Mesenchymal stem cell (in vitro differentiated cells and primary cell): Measurements from ENCODE around the gene HHEX.
"Not testable (repeated sequence)": the region's sequence is repeated elsewhere in the genome, so short reads cannot be mapped to it uniquely, and the experiment has no call there.

Experiments
- DNase-seq: peaks from one replicate; pipeline ENCODE4 v3.0.0-alpha.2; 2013
- H2AFZ ChIP-seq: one replicate; pipeline ENCODE4 v1.6.1; 2013; ENCODE audit warnings: low read depth, mild to moderate bottlenecking, control low read depth, inconsistent platforms, low read length, moderate library complexity
- H2AK5ac ChIP-seq: 2 replicates; pipeline ENCODE4 v1.6.1; 2013; ENCODE audit warnings: low read length, moderate library complexity, mild to moderate bottlenecking, inconsistent platforms; ENCODE audit not compliant: severe bottlenecking
- H2BK120ac ChIP-seq: one replicate; pipeline ENCODE4 v1.6.1; 2013; ENCODE audit warnings: low read depth, mild to moderate bottlenecking, inconsistent platforms, low read length, moderate library complexity
- H2BK12ac ChIP-seq, 2 experiments: one replicate each; pipeline ENCODE4 v1.6.1; 2013; ENCODE audit warnings: inconsistent platforms in 2 of 2, low read length in 2 of 2, mild to moderate bottlenecking in 2 of 2, moderate library complexity in 2 of 2, control low read depth in 1 of 2
- H2BK15ac ChIP-seq: one replicate; pipeline ENCODE4 v1.6.1; 2013; ENCODE audit warnings: mild to moderate bottlenecking, low read depth, inconsistent platforms; ENCODE audit not compliant: poor library complexity, severe bottlenecking
- H2BK5ac ChIP-seq: 2 replicates; pipeline ENCODE4 v1.6.1; 2013; ENCODE audit warnings: low read depth, mild to moderate bottlenecking, low read length, control low read depth, inconsistent platforms; ENCODE audit not compliant: poor library complexity, severe bottlenecking
- H3K14ac ChIP-seq, 2 experiments: one replicate each; pipeline ENCODE4 v1.6.1; 2013; ENCODE audit warnings: inconsistent platforms in 2 of 2, low read length in 2 of 2, control low read depth in 1 of 2, mild to moderate bottlenecking in 1 of 2, moderate library complexity in 1 of 2
- H3K18ac ChIP-seq, 2 experiments: one replicate each; pipeline ENCODE4 v1.6.1; 2013; ENCODE audit warnings: inconsistent platforms in 2 of 2, low read length in 2 of 2, control low read depth in 1 of 2, low read depth in 1 of 2, mild to moderate bottlenecking in 1 of 2
- H3K23ac ChIP-seq, 2 experiments: one replicate each; pipeline ENCODE4 v1.6.1; 2013; ENCODE audit warnings: inconsistent platforms in 2 of 2, low read length in 2 of 2, mild to moderate bottlenecking in 2 of 2, moderate library complexity in 2 of 2, control low read depth in 1 of 2
- H3K27ac ChIP-seq: 2 replicates; pipeline ENCODE4 v1.5.1; 2013; ENCODE audit warnings: mild to moderate bottlenecking, moderate library complexity, low read length, control low read depth, inconsistent platforms; ENCODE audit not compliant: poor library complexity, severe bottlenecking
- H3K27me3 ChIP-seq, 2 experiments: 2 replicates each; pipeline versions ENCODE4 v1.6.1 to v1.7.0; 2013; ENCODE audit warnings: low read length in 2 of 2, mild to moderate bottlenecking in 2 of 2, moderate library complexity in 2 of 2, control low read depth in 1 of 2, inconsistent platforms in 1 of 2; ENCODE audit not compliant: control insufficient read depth in 1 of 2, insufficient read depth in 1 of 2
- H3K36me3 ChIP-seq, 2 experiments: 2 replicates each; pipeline versions ENCODE4 v1.6.1 to v1.7.0; 2013; ENCODE audit warnings: low read length in 2 of 2, control low read depth in 1 of 2, inconsistent platforms in 1 of 2, low read depth in 1 of 2, mild to moderate bottlenecking in 1 of 2; ENCODE audit not compliant: insufficient read depth in 2 of 2, control insufficient read depth in 1 of 2
- H3K4ac ChIP-seq, 2 experiments: one replicate each; pipeline ENCODE4 v1.6.1; 2013; ENCODE audit warnings: inconsistent platforms in 2 of 2, low read length in 2 of 2, mild to moderate bottlenecking in 2 of 2, moderate library complexity in 2 of 2, control low read depth in 1 of 2, low read depth in 1 of 2
- H3K4me1 ChIP-seq: 2 replicates; pipeline ENCODE4 v1.6.1; 2013; ENCODE audit warnings: low read depth, low read length, control low read depth; ENCODE audit not compliant: control insufficient read depth, insufficient read depth
- H3K4me2 ChIP-seq: 2 replicates; pipeline ENCODE4 v1.6.1; 2013; ENCODE audit warnings: low read length, mild to moderate bottlenecking, inconsistent platforms; ENCODE audit not compliant: poor library complexity, severe bottlenecking
- H3K4me3 ChIP-seq, 2 experiments: 2 replicates each; pipeline versions ENCODE4 v1.5.1 to v1.7.0; 2013; ENCODE audit warnings: low read length in 2 of 2, mild to moderate bottlenecking in 2 of 2, control low read depth in 1 of 2, low read depth in 1 of 2; ENCODE audit not compliant: insufficient read depth in 1 of 2
- H3K79me1 ChIP-seq: replicated peaks from 2 replicates; pipeline ENCODE4 v1.6.1; 2013; ENCODE audit warnings: mild to moderate bottlenecking, control low read depth, low read length, inconsistent platforms; ENCODE audit not compliant: poor library complexity, severe bottlenecking
- H3K9ac ChIP-seq: 2 replicates; pipeline ENCODE4 v1.7.0; 2013; ENCODE audit warnings: mild to moderate bottlenecking, low read length, moderate library complexity
- H3K9me3 ChIP-seq: 2 replicates; pipeline ENCODE4 v1.7.0; 2013; ENCODE audit warnings: mild to moderate bottlenecking, low read length; ENCODE audit not compliant: control insufficient read depth
- H4K8ac ChIP-seq: one replicate; pipeline ENCODE4 v1.6.1; 2013; ENCODE audit warnings: inconsistent platforms, mild to moderate bottlenecking, low read length, moderate library complexity
- H4K91ac ChIP-seq: one replicate; pipeline ENCODE4 v1.6.1; 2013; ENCODE audit warnings: mild to moderate bottlenecking, low read length, inconsistent platforms
- WGBS: methylation state at CpG from one replicate; pipeline ENCODE4 v1.1.7; 2013; ENCODE audit warnings: mixed read lengths; 5-methylcytosine and 5-hydroxymethylcytosine counted together

Gene HHEX

DNA sequence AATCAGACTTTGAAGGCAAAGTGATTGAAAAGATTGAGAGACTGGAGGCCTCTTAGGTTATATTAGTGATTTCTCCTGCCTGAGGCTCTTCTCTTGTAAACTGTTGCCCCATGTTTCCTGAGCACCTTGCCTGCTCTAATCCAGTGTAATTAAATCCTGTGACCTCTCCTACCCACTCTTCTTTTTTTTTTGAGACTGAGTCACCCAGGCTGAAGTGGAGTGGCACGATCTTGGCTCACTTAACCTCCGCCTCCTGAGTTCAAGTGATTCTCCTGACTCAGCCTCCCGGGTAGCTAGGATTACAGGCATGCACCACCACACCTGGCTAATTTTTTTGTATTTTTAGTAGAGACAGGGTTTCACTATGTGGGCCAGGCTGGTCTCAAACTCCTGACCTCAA is 38.9 kb upstream of the HHEX start:
- H2BK12ac ChIP-seq, H3K4me1 ChIP-seq, H2BK120ac ChIP-seq, H2AK5ac ChIP-seq, H3K18ac ChIP-seq, H3K27ac ChIP-seq, H3K14ac ChIP-seq, H2BK15ac ChIP-seq, H3K4ac ChIP-seq, H3K23ac ChIP-seq, H3K4me2 ChIP-seq, H2AFZ ChIP-seq, H3K9me3 ChIP-seq, H3K79me1 ChIP-seq, H4K91ac ChIP-seq, H3K9ac ChIP-seq, DNase-seq, H3K4me3 ChIP-seq, H3K27me3 ChIP-seq, H4K8ac ChIP-seq, H2BK5ac ChIP-seq: not testable (repeated sequence)
- H3K36me3 ChIP-seq: peaks cover 4 to 17% of the 10 kb centered on the region in 2 experiments
- 71% methylated on average over 3 of the region's 3 CpGs for WGBS

DNA sequence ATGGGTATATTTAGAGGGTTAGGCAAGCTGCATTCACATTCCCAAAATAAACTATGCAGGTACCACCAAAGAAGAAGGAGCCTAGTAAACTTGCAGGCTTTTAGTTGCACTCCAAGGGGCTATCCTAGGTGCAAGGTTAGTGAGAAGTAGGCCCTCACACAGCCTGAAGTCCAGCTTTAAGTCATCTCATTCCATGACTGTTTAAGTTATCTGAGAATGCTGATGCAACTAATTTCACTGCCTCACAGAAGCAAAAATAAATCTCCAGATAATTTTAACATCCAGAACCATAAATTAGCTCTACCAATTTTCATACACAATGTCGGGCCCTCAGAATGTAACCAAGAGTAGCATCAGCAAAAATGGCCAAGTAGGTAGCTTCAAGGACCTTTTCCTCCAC is 34.3 kb upstream of the HHEX start:
- H2AK5ac ChIP-seq: no peak overlapping the region
- no peak overlapping the region for H2BK5ac ChIP-seq
- H4K8ac ChIP-seq: no peak overlapping the region
- H3K4me1 ChIP-seq: no peaks in the 10 kb centered on the region
- no peak overlapping the region for H3K4ac ChIP-seq
- no peak for DNase-seq
- H3K23ac ChIP-seq: no peak overlapping the region
- no peak overlapping the region for H3K4me3 ChIP-seq
- no peak overlapping the region for H3K27ac ChIP-seq
- H3K18ac ChIP-seq: no peak overlapping the region
- H3K9ac ChIP-seq: no peak overlapping the region
- H3K9me3 ChIP-seq: no peaks in the 10 kb centered on the region
- H3K36me3 ChIP-seq: peaks cover 4 to 12% of the 10 kb centered on the region in 2 experiments
- no peak overlapping the region for H3K4me2 ChIP-seq
- no peak overlapping the region for H2BK15ac ChIP-seq
- WGBS: 98% methylated on average over 1 of the region's 1 CpG
- H2BK12ac ChIP-seq: no peak overlapping the region
- no peak overlapping the region for H3K14ac ChIP-seq
- no peak overlapping the region for H4K91ac ChIP-seq
- H2BK120ac ChIP-seq: no peak overlapping the region
- no peaks in the 10 kb centered on the region for H3K27me3 ChIP-seq
- no peak overlapping the region for H2AFZ ChIP-seq
- H3K79me1 ChIP-seq: no peaks in the 10 kb centered on the region

GRCh38 chr10:92656266-92656961 is 33.3 kb upstream of the HHEX start:
- Histone ChIP-seq H3K4me1 (no peaks in the 10 kb centered on the region), H2BK120ac (no peak overlapping the region), H2AFZ (no peak overlapping the region), H4K8ac (no peak overlapping the region), H3K23ac (no peak overlapping the region), H3K18ac (no peak overlapping the region), H2BK12ac (no peak overlapping the region), H4K91ac (no peak overlapping the region), H2AK5ac (no peak overlapping the region), H3K4me3 (no peak overlapping the region), H2BK15ac (no peak overlapping the region), H3K79me1 (no peaks in the 10 kb centered on the region), H3K27ac (no peak overlapping the region), H3K4me2 (no peak overlapping the region), H3K36me3 (peaks cover 4 to 12% of the 10 kb centered on the region in 2 experiments), H3K27me3 (no peaks in the 10 kb centered on the region), H3K9me3 (no peaks in the 10 kb centered on the region), H3K14ac (no peak overlapping the region), H3K9ac (no peak overlapping the region), H2BK5ac (no peak overlapping the region), H3K4ac (no peak overlapping the region)
- DNase-seq: no peak
- WGBS: 93% methylated on average over 7 of the region's 7 CpGs

GRCh38 chr10:92657024-92657423 is 32.7 kb upstream of the HHEX start:
- Histone ChIP-seq H3K27me3 (no peaks in the 10 kb centered on the region), H2AK5ac (no peak overlapping the region), H3K9ac (no peak overlapping the region), H4K8ac (no peak overlapping the region), H3K23ac (no peak overlapping the region), H3K36me3 (peaks cover 2 to 12% of the 10 kb centered on the region in 2 experiments), H2BK12ac (no peak overlapping the region), H3K18ac (no peak overlapping the region), H3K4ac (no peak overlapping the region), H2BK5ac (no peak overlapping the region), H2BK120ac (no peak overlapping the region), H3K14ac (no peak overlapping the region), H3K79me1 (no peaks in the 10 kb centered on the region), H2AFZ (no peak overlapping the region), H2BK15ac (no peak overlapping the region), H3K27ac (no peak overlapping the region), H3K4me2 (no peak overlapping the region), H3K4me1 (no peaks in the 10 kb centered on the region), H3K9me3 (no peaks in the 10 kb centered on the region), H3K4me3 (no peak overlapping the region), H4K91ac (no peak overlapping the region)
- WGBS: 98% methylated on average over 3 of the region's 5 CpGs
- DNase-seq: peak; percentile 49
